ENCODE results near the gene TNRC6C.
"Not testable (repeated sequence)": the region's sequence is repeated elsewhere in the genome, so short reads cannot be mapped to it uniquely, and the experiment has no call there.

The TNRC6C gene

GRCh38 chr17:78044280-78044835 lies 85.9 kb downstream of the TNRC6C start:
- no peak for DNase-seq (ENCODE audit: low spot score)

GRCh38 chr17:78045316-78045715 lies 86.8 kb downstream of the TNRC6C start:
- DNase-seq (ENCODE audit: low spot score): no peak

GRCh38 chr17:78046923-78047322 lies 88.4 kb downstream of the TNRC6C start:
- DNase-seq (ENCODE audit: low spot score): no peak

DNA sequence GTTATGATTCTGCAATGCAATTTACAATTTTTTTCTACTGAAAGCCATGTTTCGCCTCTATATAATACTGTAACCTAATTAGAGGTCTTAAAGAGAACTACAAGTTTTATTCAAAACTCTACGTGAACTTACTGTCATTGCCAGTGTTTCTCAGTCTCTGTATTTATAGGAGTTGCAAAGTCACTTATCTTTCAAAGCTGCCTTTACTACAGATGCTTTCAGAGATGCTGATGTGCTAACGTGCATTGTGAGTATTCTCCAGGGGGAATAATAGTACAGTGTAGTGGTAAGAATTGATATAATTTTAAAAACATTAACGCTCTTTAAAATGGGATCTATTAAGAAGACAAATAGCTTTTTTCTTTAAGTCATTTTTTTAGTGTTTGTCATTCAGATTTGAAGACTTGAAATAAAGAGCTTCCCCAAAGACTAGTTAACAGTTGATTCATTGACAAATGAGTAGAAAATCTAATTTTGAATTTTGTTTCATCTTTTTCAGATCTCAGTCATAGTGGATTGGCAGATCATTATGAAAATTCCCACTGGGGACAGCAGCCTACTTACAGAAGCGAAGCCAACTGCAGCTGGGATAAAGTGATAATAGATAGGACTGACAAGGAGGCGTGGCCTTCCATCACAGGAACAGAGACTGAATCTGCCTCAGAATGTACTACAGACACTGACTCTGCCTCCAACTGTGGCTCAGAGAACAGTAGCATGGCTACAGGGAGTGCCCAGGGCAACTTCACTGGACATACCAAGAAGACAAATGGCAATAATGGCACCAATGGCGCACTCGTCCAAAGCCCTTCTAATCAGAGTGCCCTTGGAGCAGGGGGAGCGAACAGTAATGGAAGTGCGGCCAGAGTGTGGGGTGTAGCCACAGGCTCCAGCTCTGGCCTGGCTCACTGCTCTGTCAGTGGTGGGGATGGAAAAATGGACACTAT lies 90.1 kb downstream of the TNRC6C start:
- DNase-seq (ENCODE audit: low spot score): no peak

DNA sequence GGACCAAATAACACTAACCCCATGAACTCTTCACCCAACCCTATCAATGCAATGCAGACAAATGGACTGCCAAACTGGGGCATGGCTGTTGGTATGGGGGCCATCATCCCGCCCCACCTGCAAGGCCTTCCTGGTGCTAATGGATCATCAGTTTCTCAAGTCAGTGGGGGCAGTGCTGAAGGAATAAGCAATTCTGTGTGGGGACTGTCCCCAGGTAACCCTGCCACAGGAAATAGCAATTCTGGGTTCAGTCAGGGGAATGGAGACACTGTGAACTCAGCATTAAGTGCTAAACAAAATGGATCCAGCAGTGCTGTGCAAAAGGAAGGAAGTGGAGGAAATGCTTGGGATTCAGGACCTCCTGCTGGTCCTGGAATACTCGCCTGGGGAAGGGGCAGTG lies 91.1 kb downstream of the TNRC6C start:
- no peak for DNase-seq (ENCODE audit: low spot score)

- DNase-seq (ENCODE audit: low spot score): no peak
Observed at GRCh38 chr17:78051186-78051972, 92.9 kb downstream of the TNRC6C start.

GRCh38 chr17:78053777-78054468 lies 95.4 kb downstream of the TNRC6C start:
- DNase-seq (ENCODE audit: low spot score): no peak

DNA sequence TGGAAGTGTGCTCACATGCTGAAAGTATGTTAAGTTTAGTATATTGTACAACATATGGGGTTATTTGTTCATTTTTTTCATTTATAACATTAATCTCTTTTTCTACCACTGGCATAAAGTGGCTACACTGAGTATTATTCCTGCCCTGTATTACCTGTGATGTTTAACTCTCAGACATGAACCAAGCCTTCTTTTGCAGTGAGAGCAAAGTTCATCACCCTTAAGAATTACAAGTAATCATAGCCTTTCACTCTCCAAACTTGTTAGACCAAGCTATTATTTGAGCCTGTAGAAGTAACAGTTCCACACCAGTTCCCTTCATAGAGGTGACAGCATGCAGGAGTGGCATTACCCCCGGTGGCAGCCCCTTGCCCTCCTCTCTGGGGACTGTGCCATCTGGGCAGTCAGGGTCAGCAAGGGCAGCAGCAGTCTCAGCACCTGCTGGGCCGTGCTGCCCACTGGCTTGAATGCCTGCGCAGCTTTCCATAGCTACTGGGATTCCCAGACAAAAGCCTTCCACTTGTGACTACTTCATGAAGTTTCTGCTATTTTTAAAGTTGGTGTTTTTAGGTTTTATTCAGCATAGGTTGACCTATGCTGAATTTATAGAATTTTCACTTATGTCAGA lies 98.7 kb downstream of the TNRC6C start:
- DNase-seq (ENCODE audit: low spot score): no peak

DNA sequence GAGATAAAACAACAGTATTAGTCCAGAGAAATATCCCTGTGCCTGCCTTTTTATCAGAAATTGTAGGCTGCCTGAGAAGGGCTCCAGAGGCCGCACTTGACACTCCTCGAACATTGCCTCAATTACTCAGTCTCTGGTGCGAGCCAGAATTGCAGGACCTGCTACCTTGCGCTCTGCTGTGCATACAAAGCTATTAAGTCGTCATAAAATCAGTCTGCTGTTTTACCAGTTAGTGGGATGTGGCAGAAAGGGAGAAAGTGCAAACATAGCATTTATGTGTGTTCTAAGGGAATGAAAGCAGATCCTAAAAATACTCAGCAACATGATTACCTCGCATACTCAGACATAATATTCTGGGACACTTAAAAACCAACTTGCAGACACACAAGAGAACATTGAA lies 99.5 kb downstream of the TNRC6C start:
- no peak for DNase-seq (ENCODE audit: low spot score)

GRCh38 chr17:78058581-78058980 lies 100.1 kb downstream of the TNRC6C start:
- DNase-seq (ENCODE audit: low spot score): no peak

GRCh38 chr17:78062596-78062995 lies 104.1 kb downstream of the TNRC6C start:
- DNase-seq (ENCODE audit: low spot score): no peak

DNA sequence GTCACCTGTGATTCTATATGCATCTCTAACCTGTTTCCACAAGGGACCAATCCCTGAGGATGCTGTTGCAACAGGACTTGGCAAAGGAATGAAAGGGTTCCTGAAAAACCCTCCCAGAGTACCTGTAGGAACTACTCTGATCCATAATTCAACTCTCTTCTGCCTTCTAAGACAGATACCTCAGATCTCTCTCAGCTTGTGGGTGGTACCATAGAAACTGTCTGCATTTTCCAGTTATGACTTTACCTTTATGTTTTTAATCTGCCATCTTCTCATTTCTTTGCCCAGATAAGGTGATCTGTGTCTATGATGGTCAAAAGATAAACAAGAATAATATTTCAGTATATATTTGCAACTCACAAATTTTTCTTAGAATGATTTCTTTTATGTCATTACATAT lies 105.0 kb downstream of the TNRC6C start:
- DNase-seq (ENCODE audit: low spot score): no peak

DNA sequence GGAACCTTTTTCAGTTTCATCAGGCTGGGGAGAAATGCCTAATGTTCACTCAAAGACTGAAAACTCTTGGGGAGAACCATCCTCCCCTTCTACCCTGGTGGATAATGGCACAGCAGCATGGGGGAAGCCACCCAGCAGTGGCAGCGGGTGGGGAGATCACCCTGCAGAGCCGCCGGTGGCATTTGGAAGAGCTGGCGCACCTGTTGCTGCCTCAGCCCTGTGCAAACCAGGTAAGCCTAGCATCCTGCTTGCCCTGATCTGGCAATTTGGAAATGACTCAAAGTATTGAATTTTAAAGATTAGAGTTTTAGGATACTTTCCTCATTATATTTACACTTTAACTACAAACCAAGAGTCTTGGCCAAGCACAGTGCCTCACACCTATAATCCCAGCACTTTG lies 106.2 kb downstream of the TNRC6C start:
- DNase-seq (ENCODE audit: low spot score): no peak

GRCh38 chr17:78066976-78067375 lies 108.5 kb downstream of the TNRC6C start:
- DNase-seq (ENCODE audit: low spot score): not testable (repeated sequence)

DNA sequence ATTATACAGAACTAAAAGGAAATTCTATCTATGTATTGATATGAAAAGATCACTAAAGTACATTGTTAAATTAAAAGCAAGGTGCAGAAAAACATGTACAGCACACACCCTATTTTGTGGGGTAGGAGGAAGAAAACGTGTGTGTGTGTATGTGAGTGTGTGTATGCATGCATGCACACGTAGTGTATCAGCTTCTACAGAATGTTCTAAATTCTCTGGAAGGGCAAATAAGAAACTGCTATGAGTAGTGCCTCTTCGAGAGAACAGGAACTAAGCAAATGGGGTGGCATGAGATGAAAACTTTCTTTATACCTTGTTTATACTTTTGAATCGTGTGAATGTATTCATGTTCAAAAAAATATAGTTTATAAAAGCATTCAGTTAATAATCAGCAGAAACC lies 111.2 kb downstream of the TNRC6C start:
- DNase-seq (ENCODE audit: low spot score): no peak

DNA sequence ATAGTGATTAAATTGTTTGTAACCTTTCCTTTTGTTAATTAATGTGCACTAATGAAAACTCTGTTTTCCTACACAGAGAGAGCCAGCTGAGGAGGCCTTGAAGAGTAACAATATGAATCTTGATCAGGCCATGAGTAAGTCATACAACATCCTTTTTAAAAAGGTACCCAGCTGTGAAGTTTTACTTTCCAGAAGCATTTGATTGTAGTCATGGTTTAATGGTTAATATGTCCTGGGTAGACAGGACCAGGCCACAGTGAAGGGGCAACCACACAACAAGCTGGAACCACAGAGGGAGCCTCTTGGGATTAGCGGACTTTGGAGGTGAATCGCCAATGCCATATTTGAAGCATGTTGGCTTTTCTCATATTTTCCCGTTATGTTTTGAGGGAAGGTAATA lies 114.5 kb downstream of the TNRC6C start:
- no peak for DNase-seq (ENCODE audit: low spot score)

GRCh38 chr17:78075011-78075410 lies 116.5 kb downstream of the TNRC6C start:
- no peak for DNase-seq (ENCODE audit: low spot score)

DNA sequence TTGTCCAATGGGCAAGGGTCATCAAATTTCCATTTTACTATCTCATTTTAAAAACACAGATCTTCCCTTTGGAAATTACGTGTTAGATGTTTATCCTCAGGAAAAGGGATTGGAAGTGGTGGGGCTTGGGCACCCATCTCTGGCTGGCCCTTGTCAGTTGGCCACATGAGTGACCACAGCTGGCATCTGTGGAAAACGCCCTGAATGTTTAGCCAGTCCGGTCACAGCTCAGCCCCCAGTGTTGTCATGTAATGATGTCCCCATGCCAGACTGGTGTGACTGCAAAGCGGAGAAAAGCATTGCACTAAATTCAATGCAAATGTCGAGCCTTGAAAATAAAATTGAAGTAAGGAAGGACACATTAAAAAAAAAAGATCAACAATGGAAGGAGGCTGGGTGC lies 117.0 kb downstream of the TNRC6C start:
- no peak for DNase-seq (ENCODE audit: low spot score)

DNA sequence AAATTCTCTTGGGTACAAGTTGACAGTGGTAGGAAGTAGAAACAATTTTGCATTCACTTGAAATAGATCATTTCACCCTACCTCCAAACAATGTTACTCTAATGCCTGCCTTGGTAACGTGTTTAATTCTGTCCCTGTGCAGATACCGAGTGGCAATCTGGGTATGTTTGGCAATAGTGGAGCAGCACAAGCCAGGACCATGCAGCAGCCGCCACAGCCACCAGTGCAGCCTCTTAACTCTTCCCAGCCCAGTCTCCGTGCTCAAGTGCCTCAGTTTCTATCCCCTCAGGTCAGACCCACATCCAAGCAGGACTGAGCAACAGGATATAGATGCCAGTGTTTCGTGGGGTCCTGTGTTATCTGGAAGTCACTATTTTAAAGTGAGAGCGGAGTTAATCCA lies 120.8 kb downstream of the TNRC6C start:
- DNase-seq (ENCODE audit: low spot score): no peak

- no peak for DNase-seq (ENCODE audit: low spot score)
Observed at GRCh38 chr17:78081551-78081950, 123.0 kb downstream of the TNRC6C start.

GRCh38 chr17:78082355-78082872 lies 123.9 kb downstream of the TNRC6C start:
- not testable (repeated sequence) for DNase-seq (ENCODE audit: low spot score)

DNA sequence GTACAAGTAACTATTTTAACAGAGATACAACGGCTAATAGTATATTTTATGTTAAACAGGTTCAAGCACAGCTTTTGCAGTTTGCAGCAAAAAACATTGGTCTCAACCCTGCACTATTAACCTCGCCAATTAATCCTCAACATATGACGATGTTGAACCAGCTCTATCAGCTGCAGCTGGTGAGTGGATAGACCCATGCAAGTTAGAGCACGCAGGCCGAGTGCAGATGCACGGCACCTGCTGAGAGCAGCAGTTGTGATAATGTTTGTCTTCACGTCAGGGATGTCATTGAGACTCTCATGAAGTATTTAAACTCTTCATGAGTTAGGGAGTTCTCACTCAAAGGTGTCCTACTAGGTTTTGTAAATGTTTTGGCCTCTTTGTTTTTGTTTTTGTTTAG lies 124.5 kb downstream of the TNRC6C start:
- DNase-seq (ENCODE audit: low spot score): no peak
